ENCODE measurements around the gene MARVELD1. TPM values are rescaled to one million over a fixed set of nuclear protein-coding genes. Genes with fewer than 3 reads are reported as not detected.

Gene MARVELD1
- total RNA-seq, 1 donor from 2014 or later, result 5.6 TPM

- no peaks in the 10 kb centered on the region for H3K4me1 Mint-ChIP-seq
- intact Hi-C loops (cut with micrococcal nuclease), result no loop called here
- H3K4me3 Mint-ChIP-seq, result no peak overlapping the region
- peaks cover 22% of the 10 kb centered on the region for H3K27me3 Mint-ChIP-seq
- no peaks in the 10 kb centered on the region for H3K9me3 Mint-ChIP-seq
- DNase-seq, result no peak
- no peak overlapping the region for H3K27ac Mint-ChIP-seq
- H3K36me3 Mint-ChIP-seq (ENCODE audit: low read depth), result no peaks in the 10 kb centered on the region
Measured at GRCh38 chr10:97707134-97707861, 6.2 kb upstream of the MARVELD1 start.

- Mint-ChIP-seq H3K4me3 (no peak overlapping the region), H3K9me3 (no peaks in the 10 kb centered on the region), H3K27me3 (peaks cover 25% of the 10 kb centered on the region), H3K36me3 (ENCODE audit: low read depth) (no peaks in the 10 kb centered on the region), H3K27ac (no peak overlapping the region), H3K4me1 (peaks cover 5% of the 10 kb centered on the region)
- intact Hi-C loops (cut with micrococcal nuclease), result no loop called here
- DNase-seq, result no peak
Measured at GRCh38 chr10:97708167-97708566, 5.4 kb upstream of the MARVELD1 start.

- H3K36me3 Mint-ChIP-seq (ENCODE audit: low read depth), result no peaks in the 10 kb centered on the region
- no peaks in the 10 kb centered on the region for H3K9me3 Mint-ChIP-seq
- peaks cover 8% of the 10 kb centered on the region for H3K4me1 Mint-ChIP-seq
- H3K4me3 Mint-ChIP-seq, result no peak overlapping the region
- H3K27me3 Mint-ChIP-seq, result peaks cover 22% of the 10 kb centered on the region
- intact Hi-C loops (cut with micrococcal nuclease), result loop anchor here (1.0 kb wide), 1 partner anchor 22 kb away; no protein-coding TSS in a partner anchor
- peak; percentile 82 for DNase-seq
- no peak overlapping the region for H3K27ac Mint-ChIP-seq
Measured at GRCh38 chr10:97708976-97709946, 4.3 kb upstream of the MARVELD1 start.

- peak overlapping the region; percentile 28 for H3K4me3 Mint-ChIP-seq
- H3K27ac Mint-ChIP-seq, result no peak overlapping the region
- H3K36me3 Mint-ChIP-seq (ENCODE audit: low read depth), result no peaks in the 10 kb centered on the region
- H3K9me3 Mint-ChIP-seq, result no peaks in the 10 kb centered on the region
- peaks cover 10% of the 10 kb centered on the region for H3K4me1 Mint-ChIP-seq
- intact Hi-C loops (cut with micrococcal nuclease), result no loop called here
- DNase-seq, result no peak
- peaks cover 29% of the 10 kb centered on the region for H3K27me3 Mint-ChIP-seq
Measured at GRCh38 chr10:97711640-97712572, 1.6 kb upstream of the MARVELD1 start.

- Mint-ChIP-seq H3K4me3 (peak overlapping the region; percentile 97), H3K27me3 (peaks cover 26% of the 10 kb centered on the region), H3K27ac (peak overlapping the region; percentile 97), H3K36me3 (ENCODE audit: low read depth) (no peaks in the 10 kb centered on the region), H3K9me3 (no peaks in the 10 kb centered on the region), H3K4me1 (peaks cover 10% of the 10 kb centered on the region)
- peak; percentile 87 for DNase-seq
- intact Hi-C loops (cut with micrococcal nuclease), result loop anchor here (1.0 kb wide), 2 partner anchors 23 to 27 kb away; partner anchors contain the start of genes AVPI1 and ZFYVE27
Measured at GRCh38 chr10:97713826-97714400, 383 bp downstream of the MARVELD1 start.

- DNase-seq, result peak; percentile 61
- H3K36me3 Mint-ChIP-seq (ENCODE audit: low read depth), result no peaks in the 10 kb centered on the region
Measured at GRCh38 chr10:97714401-97715258, 1.1 kb downstream of the MARVELD1 start.

GRCh38 chr10:97715259-97715874, 1.8 kb downstream of the MARVELD1 start:
- H3K27me3 Mint-ChIP-seq, result peaks cover 18% of the 10 kb centered on the region
- intact Hi-C loops (cut with micrococcal nuclease), result no loop called here
- no peaks in the 10 kb centered on the region for H3K9me3 Mint-ChIP-seq
- no peak for DNase-seq
- peaks cover 10% of the 10 kb centered on the region for H3K4me1 Mint-ChIP-seq
- peak overlapping the region; percentile 65 for H3K27ac Mint-ChIP-seq
- H3K4me3 Mint-ChIP-seq, result peak overlapping the region; percentile 97
- no peaks in the 10 kb centered on the region for H3K36me3 Mint-ChIP-seq (ENCODE audit: low read depth)

More at GRCh38 chr10:97714401-97715258, 1.1 kb downstream of the MARVELD1 start:
- H3K27me3 Mint-ChIP-seq, result peaks cover 20% of the 10 kb centered on the region
- H3K9me3 Mint-ChIP-seq, result no peaks in the 10 kb centered on the region
- H3K4me3 Mint-ChIP-seq, result peak overlapping the region; percentile 97
- H3K27ac Mint-ChIP-seq, result peak overlapping the region; percentile 97
- peaks cover 10% of the 10 kb centered on the region for H3K4me1 Mint-ChIP-seq
- intact Hi-C loops (cut with micrococcal nuclease), result loop anchor here (1.0 kb wide), 2 partner anchors 23 to 27 kb away; partner anchors contain the start of genes AVPI1 and ZFYVE27

GRCh38 chr10:97717627-97718026, 4.1 kb downstream of the MARVELD1 start:
- Mint-ChIP-seq H3K27me3 (peaks cover 15% of the 10 kb centered on the region), H3K27ac (no peak overlapping the region), H3K4me3 (no peak overlapping the region), H3K9me3 (no peaks in the 10 kb centered on the region), H3K36me3 (ENCODE audit: low read depth) (no peaks in the 10 kb centered on the region), H3K4me1 (peaks cover 10% of the 10 kb centered on the region)
- intact Hi-C loops (cut with micrococcal nuclease), result no loop called here
- DNase-seq, result no peak

GRCh38 chr10:97718178-97718577, 4.6 kb downstream of the MARVELD1 start:
- peaks cover 10% of the 10 kb centered on the region for H3K27me3 Mint-ChIP-seq
- H3K27ac Mint-ChIP-seq, result no peak overlapping the region
- no peaks in the 10 kb centered on the region for H3K36me3 Mint-ChIP-seq (ENCODE audit: low read depth)

GRCh38 chr10:97718659-97719142, 5.2 kb downstream of the MARVELD1 start:
- peaks cover 10% of the 10 kb centered on the region for H3K27me3 Mint-ChIP-seq

More at GRCh38 chr10:97718178-97718577, 4.6 kb downstream of the MARVELD1 start:
- H3K4me1 Mint-ChIP-seq, result peaks cover 5% of the 10 kb centered on the region
- H3K9me3 Mint-ChIP-seq, result no peaks in the 10 kb centered on the region
- intact Hi-C loops (cut with micrococcal nuclease), result no loop called here
- DNase-seq, result no peak
- no peak overlapping the region for H3K4me3 Mint-ChIP-seq

GRCh38 chr10:97719602-97720001, 6.1 kb downstream of the MARVELD1 start:
- intact Hi-C loops (cut with micrococcal nuclease), result no loop called here
- Mint-ChIP-seq H3K9me3 (no peaks in the 10 kb centered on the region), H3K36me3 (ENCODE audit: low read depth) (no peaks in the 10 kb centered on the region), H3K4me3 (no peak overlapping the region), H3K4me1 (peaks cover 2% of the 10 kb centered on the region), H3K27ac (no peak overlapping the region), H3K27me3 (peaks cover 8% of the 10 kb centered on the region)
- DNase-seq, result no peak

More at GRCh38 chr10:97718659-97719142, 5.2 kb downstream of the MARVELD1 start:
- H3K9me3 Mint-ChIP-seq, result no peaks in the 10 kb centered on the region
- no peaks in the 10 kb centered on the region for H3K36me3 Mint-ChIP-seq (ENCODE audit: low read depth)
- no peak overlapping the region for H3K4me3 Mint-ChIP-seq
- H3K4me1 Mint-ChIP-seq, result peaks cover 5% of the 10 kb centered on the region
- H3K27ac Mint-ChIP-seq, result no peak overlapping the region
- intact Hi-C loops (cut with micrococcal nuclease), result no loop called here
- DNase-seq, result no peak
